Fibroblast of peridontal ligament (primary cell): ENCODE measurements around the gene TPPP.
"Not testable (repeated sequence)": the region's sequence is repeated elsewhere in the genome, so short reads cannot be mapped to it uniquely, and the experiment has no call there.

Experiments used
- DNase-seq: peaks from one replicate; pipeline ENCODE4 v3.0.0-alpha.2; 2010; ENCODE audit errors: extremely low read depth

TPPP gene

GRCh38 chr5:693271-694041 lies at the start of gene TPPP:
Gene TPPP (minus strand): TSS chr5:693352. CDS start chr5:678060, 15,292 bp downstream.
- not testable (repeated sequence) for DNase-seq

- not testable (repeated sequence) for DNase-seq
These were observed 49.1 kb upstream of the TPPP start for GRCh38 chr5:742276-742675.

GRCh38 chr5:734145-734544 lies 41.0 kb upstream of the TPPP start:
- DNase-seq = not testable (repeated sequence)

GRCh38 chr5:732754-733454 lies 39.8 kb upstream of the TPPP start:
- DNase-seq = not testable (repeated sequence)

- DNase-seq = not testable (repeated sequence)
These were observed 36.1 kb upstream of the TPPP start for GRCh38 chr5:729225-729624.

GRCh38 chr5:727087-727486 lies 33.9 kb upstream of the TPPP start:
- not testable (repeated sequence) for DNase-seq

- not testable (repeated sequence) for DNase-seq
These were observed 30.7 kb upstream of the TPPP start for GRCh38 chr5:723865-724264.

- not testable (repeated sequence) for DNase-seq
These were observed 30.2 kb upstream of the TPPP start for GRCh38 chr5:723309-723708.

GRCh38 chr5:719379-719778 lies 26.2 kb upstream of the TPPP start:
- DNase-seq = not testable (repeated sequence)

GRCh38 chr5:717143-717542 lies 24.0 kb upstream of the TPPP start:
- no peak for DNase-seq

- peak; percentile 5 for DNase-seq
These were observed 23.6 kb upstream of the TPPP start for GRCh38 chr5:716740-717139.

- not testable (repeated sequence) for DNase-seq
These were observed 22.5 kb upstream of the TPPP start for GRCh38 chr5:715636-716035.

GRCh38 chr5:714215-715118 lies 21.3 kb upstream of the TPPP start:
- not testable (repeated sequence) for DNase-seq

GRCh38 chr5:713686-714085 lies 20.5 kb upstream of the TPPP start:
- DNase-seq = not testable (repeated sequence)

- DNase-seq = not testable (repeated sequence)
These were observed 15.8 kb upstream of the TPPP start for GRCh38 chr5:708848-709517.

- not testable (repeated sequence) for DNase-seq
These were observed 15.2 kb upstream of the TPPP start for GRCh38 chr5:708374-708773.

- not testable (repeated sequence) for DNase-seq
These were observed 13.0 kb upstream of the TPPP start for GRCh38 chr5:706127-706526.

GRCh38 chr5:696753-697702 lies 3.9 kb upstream of the TPPP start:
- DNase-seq = not testable (repeated sequence)

GRCh38 chr5:696191-696590 lies 3.0 kb upstream of the TPPP start:
- not testable (repeated sequence) for DNase-seq

GRCh38 chr5:695475-695874 lies 2.3 kb upstream of the TPPP start:
- DNase-seq = not testable (repeated sequence)
